Neural cell (in vitro differentiated cells): ENCODE measurements around the gene UMPS. TPM values are rescaled to one million over a fixed set of nuclear protein-coding genes. Genes with fewer than 3 reads are reported as not detected.

Source experiments
- H2AFZ ChIP-seq: fragments of 200-600, 300-800 bp; sonication (generic), shearing (Covaris generic); 2 replicates; pipeline ENCODE4 v1.6.0; 2014; ENCODE audit warnings: low read depth, mild to moderate bottlenecking, antibody characterized with exemption, low read length, moderate library complexity
- H3F3A ChIP-seq: fragments of 200-600 bp; shearing (Covaris generic); 2 replicates; pipeline ENCODE4 v1.6.1; 2016; ENCODE audit warnings: mild to moderate bottlenecking, moderate library complexity, mixed read lengths, antibody characterized with exemption, low read length; ENCODE audit not compliant: insufficient read depth, poor library complexity, severe bottlenecking
- H3K27ac ChIP-seq: fragments of 200-600, 300-800 bp; sonication (generic), shearing (Covaris generic); 2 replicates; pipeline ENCODE4 v1.5.1; 2014; ENCODE audit warnings: mild to moderate bottlenecking, low read length, moderate library complexity
- H3K27me3 ChIP-seq: fragments of 300-800, 200-600 bp; sonication (generic), shearing (Covaris generic); 2 replicates; pipeline ENCODE4 v1.6.0; 2014; ENCODE audit warnings: mild to moderate bottlenecking, low read depth, low read length, moderate library complexity; ENCODE audit not compliant: insufficient read depth
- H3K36me3 ChIP-seq: fragments of 300-800, 200-600 bp; sonication (generic), shearing (Covaris generic); 2 replicates; pipeline ENCODE4 v1.5.1; 2014; ENCODE audit warnings: mild to moderate bottlenecking, antibody characterized with exemption, low read length, moderate library complexity; ENCODE audit not compliant: insufficient read depth
- H3K4me2 ChIP-seq: fragments of 300-800, 200-600 bp; sonication (generic), shearing (Covaris generic); 2 replicates; pipeline ENCODE4 v1.6.0; 2014; ENCODE audit warnings: mild to moderate bottlenecking, low read length
- H3K4me3 ChIP-seq: fragments of 300-800, 200-600 bp; sonication (generic), shearing (Covaris generic); 2 replicates; pipeline ENCODE4 v1.5.1; 2014; ENCODE audit warnings: mild to moderate bottlenecking, low read length, moderate library complexity
- H3K79me2 ChIP-seq: fragments of 200-600 bp; shearing (Covaris generic); replicated peaks from 2 replicates; pipeline ENCODE4 v1.6.0; 2014; ENCODE audit warnings: mild to moderate bottlenecking, low read length, moderate library complexity; ENCODE audit not compliant: insufficient read depth
- H3K9ac ChIP-seq: fragments of 300-800, 200-600 bp; sonication (generic), shearing (Covaris generic); 2 replicates; pipeline ENCODE4 v1.6.1; 2016; ENCODE audit warnings: mild to moderate bottlenecking, low read length, mixed read lengths
- H3K9me2 ChIP-seq: fragments of 200-600 bp; shearing (Covaris generic); 2 replicates; pipeline ENCODE4 v1.6.1; 2016; ENCODE audit warnings: mild to moderate bottlenecking, low read length, mixed read lengths; ENCODE audit not compliant: insufficient read depth
- H3K9me3 ChIP-seq: fragments of 200-600, 300-800 bp; sonication (generic), shearing (Covaris generic); 2 replicates; pipeline ENCODE4 v1.6.1; 2016; ENCODE audit warnings: mild to moderate bottlenecking, mixed run types, low read length, moderate library complexity, mixed read lengths
- H4K20me1 ChIP-seq: fragments of 200-600 bp; shearing (Covaris generic); 2 replicates; pipeline ENCODE4 v1.6.1; 2016; ENCODE audit warnings: mild to moderate bottlenecking, mixed run types; ENCODE audit not compliant: insufficient read depth
- EP300 ChIP-seq: fragments of 450-650 bp; conservative IDR thresholded peaks from 2 replicates; pipeline ENCODE4 v1.6.1; 2014; ENCODE audit warnings: antibody characterized with exemption, mild to moderate bottlenecking, moderate library complexity; ENCODE audit not compliant: poor library complexity, severe bottlenecking
- EZH2 ChIP-seq: fragments of 200-600, 300-800 bp; shearing (Covaris generic), sonication (generic); IDR thresholded peaks from 2 replicates; pipeline ENCODE4 v1.6.1; 2014; ENCODE audit warnings: antibody characterized with exemption, low read length, borderline replicate concordance, mild to moderate bottlenecking; ENCODE audit not compliant: insufficient read depth, poor library complexity, severe bottlenecking
- MXI1 ChIP-seq: fragments of 450-650 bp; conservative IDR thresholded peaks from 2 replicates; pipeline ENCODE4 v1.6.1; 2014; ENCODE audit warnings: antibody characterized with exemption, mild to moderate bottlenecking; ENCODE audit not compliant: poor library complexity, severe bottlenecking
- POLR2AphosphoS5 ChIP-seq: IDR thresholded peaks from 2 replicates; pipeline ENCODE4 v1.6.1; 2012
- RAD21 ChIP-seq: fragments of 450-650 bp; conservative IDR thresholded peaks from 2 replicates; pipeline ENCODE4 v1.6.1; 2014; ENCODE audit warnings: antibody characterized with exemption, mild to moderate bottlenecking, moderate library complexity
- REST ChIP-seq: IDR thresholded peaks from 2 replicates; pipeline ENCODE4 v1.6.1; 2012; ENCODE audit warnings: borderline replicate concordance
- SMC3 ChIP-seq: fragments of 450-650 bp; conservative IDR thresholded peaks from 2 replicates; pipeline ENCODE4 v1.6.1; 2014; ENCODE audit warnings: antibody characterized with exemption, mild to moderate bottlenecking, moderate library complexity; ENCODE audit not compliant: poor library complexity
- TAF1 ChIP-seq: IDR thresholded peaks from 2 replicates; pipeline ENCODE4 v1.6.1; 2012; ENCODE audit warnings: low read depth
- polyA plus RNA-seq: library from polyadenylated mRNA; depleted of rRNA; stranded (reverse); fragments of >200 nt; gene quantifications from 2 replicates; pipeline ENCODE4 v1.2.3, GENCODE V29; 2014
- TF ChIP-seq, protein P1 (sequence below): fragments of 450-650 bp; IDR thresholded peaks from 2 replicates; pipeline ENCODE4 v1.5.1; 2014; ENCODE audit warnings: antibody characterized with exemption, mild to moderate bottlenecking, moderate library complexity; ENCODE audit not compliant: poor library complexity, severe bottlenecking

The UMPS gene
- polyA plus RNA-seq, 1 donor from 2014 or later = 22.5 TPM

DNA sequence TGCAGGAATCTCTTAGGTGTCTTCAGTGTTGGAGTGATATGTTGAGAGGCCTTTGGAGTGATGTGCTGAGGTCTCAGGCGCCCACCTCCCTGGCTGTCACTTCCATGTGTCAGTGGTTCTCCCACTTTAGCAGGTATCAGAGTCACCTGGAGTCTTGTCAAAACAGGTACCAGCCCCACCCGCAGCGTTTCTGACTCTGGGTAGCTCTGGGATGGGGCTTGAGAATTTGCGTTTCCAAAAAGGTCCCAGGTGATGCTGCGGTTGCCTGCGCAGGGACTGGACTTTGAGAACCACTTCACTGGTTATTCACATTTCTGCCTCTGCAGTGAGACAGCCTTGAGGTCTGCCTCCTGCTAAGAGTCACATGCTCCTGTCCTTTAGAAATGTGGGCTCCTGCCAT lies 15.5 kb downstream of the UMPS start:
- H3K36me3 ChIP-seq = no peaks in the 10 kb centered on the region
- TF ChIP-seq POLR2AphosphoS5 (no peak), SMC3 (no peak), TAF1 (no peak), REST (no peak), EZH2 (no peak), MXI1 (no peak), RAD21 (no peak), EP300 (no peak)
- TF ChIP-seq, protein P1, sequence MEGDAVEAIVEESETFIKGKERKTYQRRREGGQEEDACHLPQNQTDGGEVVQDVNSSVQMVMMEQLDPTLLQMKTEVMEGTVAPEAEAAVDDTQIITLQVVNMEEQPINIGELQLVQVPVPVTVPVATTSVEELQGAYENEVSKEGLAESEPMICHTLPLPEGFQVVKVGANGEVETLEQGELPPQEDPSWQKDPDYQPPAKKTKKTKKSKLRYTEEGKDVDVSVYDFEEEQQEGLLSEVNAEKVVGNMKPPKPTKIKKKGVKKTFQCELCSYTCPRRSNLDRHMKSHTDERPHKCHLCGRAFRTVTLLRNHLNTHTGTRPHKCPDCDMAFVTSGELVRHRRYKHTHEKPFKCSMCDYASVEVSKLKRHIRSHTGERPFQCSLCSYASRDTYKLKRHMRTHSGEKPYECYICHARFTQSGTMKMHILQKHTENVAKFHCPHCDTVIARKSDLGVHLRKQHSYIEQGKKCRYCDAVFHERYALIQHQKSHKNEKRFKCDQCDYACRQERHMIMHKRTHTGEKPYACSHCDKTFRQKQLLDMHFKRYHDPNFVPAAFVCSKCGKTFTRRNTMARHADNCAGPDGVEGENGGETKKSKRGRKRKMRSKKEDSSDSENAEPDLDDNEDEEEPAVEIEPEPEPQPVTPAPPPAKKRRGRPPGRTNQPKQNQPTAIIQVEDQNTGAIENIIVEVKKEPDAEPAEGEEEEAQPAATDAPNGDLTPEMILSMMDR = no peak
- H3K27me3 ChIP-seq = no peaks in the 10 kb centered on the region
- no peaks in the 10 kb centered on the region for H3K79me2 ChIP-seq
- H3K4me3 ChIP-seq = no peak overlapping the region
- no peak overlapping the region for H3K27ac ChIP-seq
- H4K20me1 ChIP-seq = no peaks in the 10 kb centered on the region
- no peaks in the 10 kb centered on the region for H3K9me3 ChIP-seq
- no peak overlapping the region for H3K4me2 ChIP-seq
- no peak overlapping the region for H2AFZ ChIP-seq
- H3F3A ChIP-seq = no peaks in the 10 kb centered on the region
- H3K9me2 ChIP-seq = no peaks in the 10 kb centered on the region
- no peak overlapping the region for H3K9ac ChIP-seq

DNA sequence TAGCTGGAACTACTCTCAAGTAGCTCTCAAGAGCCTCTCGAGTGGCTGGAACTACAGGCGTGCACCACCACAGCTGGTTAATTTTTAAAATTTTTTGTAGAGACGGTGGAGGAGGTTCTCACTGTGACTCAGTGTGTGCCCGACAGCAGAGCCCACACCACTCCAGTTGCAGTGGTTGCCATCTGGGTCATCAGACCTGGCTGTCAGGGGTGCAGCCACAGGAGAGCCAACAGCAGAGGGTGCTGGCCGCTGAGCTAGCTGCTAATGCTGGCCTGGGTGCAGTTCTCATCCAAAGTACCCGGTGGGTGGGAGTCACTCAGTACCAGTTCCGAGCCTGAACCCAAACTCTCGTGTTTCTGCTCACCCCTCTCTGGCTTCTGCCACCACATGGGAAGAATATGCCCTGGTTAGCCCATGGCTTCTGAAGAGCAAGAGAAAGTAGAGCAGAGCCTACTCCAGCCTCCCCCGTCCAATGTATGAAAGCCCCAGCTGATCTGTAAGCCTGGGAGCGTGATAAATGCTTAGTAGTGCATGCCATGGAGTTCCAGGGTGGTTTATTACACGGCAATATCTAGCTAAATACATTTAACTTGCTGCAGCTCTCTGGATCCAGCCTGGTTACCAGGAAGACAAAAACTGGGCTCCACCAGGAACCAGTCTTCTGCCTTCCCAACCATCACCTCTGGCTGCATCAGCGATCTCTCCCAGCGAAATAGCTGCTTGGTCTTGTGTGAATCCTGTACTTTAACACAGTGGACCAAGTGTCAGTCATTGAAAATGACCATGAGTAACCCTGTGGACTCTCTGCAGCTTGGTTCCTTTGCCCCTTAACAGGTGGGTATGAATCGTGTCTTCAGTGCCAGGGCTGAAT lies 17.1 kb downstream of the UMPS start:
- no peaks in the 10 kb centered on the region for H3K79me2 ChIP-seq
- no peak overlapping the region for H3K27ac ChIP-seq
- no peak overlapping the region for H2AFZ ChIP-seq
- TF ChIP-seq EP300 (no peak), EZH2 (no peak), POLR2AphosphoS5 (no peak), REST (no peak), MXI1 (no peak), TAF1 (no peak), RAD21 (no peak), SMC3 (no peak)
- TF ChIP-seq, protein P1 = no peak
- H3K36me3 ChIP-seq = no peaks in the 10 kb centered on the region
- no peaks in the 10 kb centered on the region for H4K20me1 ChIP-seq
- no peaks in the 10 kb centered on the region for H3K9me2 ChIP-seq
- H3K4me3 ChIP-seq = no peak overlapping the region
- no peaks in the 10 kb centered on the region for H3K9me3 ChIP-seq
- no peak overlapping the region for H3K9ac ChIP-seq
- no peak overlapping the region for H3K4me2 ChIP-seq
- no peaks in the 10 kb centered on the region for H3F3A ChIP-seq
- no peaks in the 10 kb centered on the region for H3K27me3 ChIP-seq
